GM23338 (cell line): Measurements from ENCODE around the gene ABCA7. TPM values are rescaled to one million over a fixed set of nuclear protein-coding genes. Genes with fewer than 3 reads are reported as not detected.

Experiments used
- ATAC-seq: fragments of 200-7000 bp; cut with Tn5 transposase; 3 replicates; pipeline ENCODE4 v1.9.1; 2020
- DNase-seq: peaks from one replicate; pipeline ENCODE4 v3.0.0-alpha.2; 2015; ENCODE audit warnings: low spot score
- H2AFZ ChIP-seq: fragments of 200-600 bp; sonication (generic); 2 replicates; pipeline ENCODE4 v1.8.0; 2016; ENCODE audit warnings: antibody characterized with exemption, mild to moderate bottlenecking, moderate library complexity
- H3F3A ChIP-seq: fragments of 200-600 bp; sonication (generic); replicated peaks from 2 replicates; pipeline ENCODE4 v1.8.0; 2017; ENCODE audit warnings: antibody characterized with exemption, mixed run types, low read depth
- H3K27ac ChIP-seq: fragments of 200-600 bp; sonication (generic); 2 replicates; pipeline ENCODE4 v1.6.1; 2016; ENCODE audit warnings: low read depth
- H3K27me3 ChIP-seq: fragments of 200-600 bp; sonication (generic); 2 replicates; pipeline ENCODE4 v1.8.0; 2016; ENCODE audit warnings: mild to moderate bottlenecking, mixed run types, moderate library complexity; ENCODE audit not compliant: insufficient read depth
- H3K36me3 ChIP-seq: fragments of 200-600 bp; sonication (generic); 2 replicates; pipeline ENCODE4 v1.8.0; 2016; ENCODE audit warnings: mild to moderate bottlenecking; ENCODE audit not compliant: insufficient read depth
- H3K4me1 ChIP-seq: fragments of 200-600 bp; sonication (generic); 2 replicates; pipeline ENCODE4 v1.8.0; 2016; ENCODE audit warnings: mild to moderate bottlenecking, moderate library complexity; ENCODE audit not compliant: insufficient read depth
- H3K4me2 ChIP-seq: fragments of 200-600 bp; sonication (generic); 2 replicates; pipeline ENCODE4 v1.7.1; 2017; ENCODE audit warnings: mixed run types
- H3K4me3 ChIP-seq: fragments of 200-600 bp; sonication (generic); 2 replicates; pipeline ENCODE4 v1.6.1; 2016; ENCODE audit warnings: mixed run types
- H3K79me2 ChIP-seq: fragments of 200-600 bp; sonication (generic); replicated peaks from 2 replicates; pipeline ENCODE4 v1.8.0; 2017; ENCODE audit warnings: mild to moderate bottlenecking; ENCODE audit not compliant: insufficient read depth
- H3K9me2 ChIP-seq: fragments of 200-600 bp; sonication (generic); 2 replicates; pipeline ENCODE4 v1.8.0; 2017; ENCODE audit not compliant: insufficient read depth
- H4K20me1 ChIP-seq: fragments of 200-600 bp; sonication (generic); replicated peaks from 2 replicates; pipeline ENCODE4 v1.8.0; 2017; ENCODE audit warnings: mild to moderate bottlenecking; ENCODE audit not compliant: insufficient read depth
- H3K27ac Mint-ChIP-seq: 2 replicates; pipeline ENCODE4 v1.8.0; 2020; ENCODE audit warnings: inconsistent platforms, mild to moderate bottlenecking, moderate library complexity, mixed read lengths
- H3K27me3 Mint-ChIP-seq: 3 replicates; pipeline ENCODE4 v1.8.0; 2022; ENCODE audit warnings: low read depth, mild to moderate bottlenecking, moderate library complexity, mixed read lengths, inconsistent platforms; ENCODE audit not compliant: insufficient read depth, poor library complexity
- H3K36me3 Mint-ChIP-seq: 3 replicates; pipeline ENCODE4 v1.8.0; 2021; ENCODE audit warnings: low read depth, mild to moderate bottlenecking, inconsistent platforms, moderate library complexity, mixed read lengths
- H3K4me1 Mint-ChIP-seq: 3 replicates; pipeline ENCODE4 v1.8.0; 2020; ENCODE audit warnings: mild to moderate bottlenecking, inconsistent platforms, mixed read lengths
- H3K4me3 Mint-ChIP-seq: 3 replicates; pipeline ENCODE4 v1.8.0; 2021; ENCODE audit warnings: moderate library complexity, mild to moderate bottlenecking, inconsistent platforms, mixed read lengths
- H3K9me3 Mint-ChIP-seq: 3 replicates; pipeline ENCODE4 v1.8.0; 2020; ENCODE audit warnings: moderate library complexity, mild to moderate bottlenecking, inconsistent platforms, mixed read lengths
- CREB1 ChIP-seq: fragments of 250-450 bp; sonication (Bioruptor Pico); IDR thresholded peaks from 2 replicates; pipeline ENCODE4 v1.5.0; 2020; ENCODE audit warnings: low read depth, mild to moderate bottlenecking, moderate library complexity
- CTCF ChIP-seq, 2 experiments: fragments of 200-600 bp in 1 of 2; sonication (generic) in 1 of 2; conservative IDR thresholded peaks; 2 replicates each; pipeline versions ENCODE4 v1.5.1 to v1.6.1; 2016 to 2017; ENCODE audit warnings: antibody characterized with exemption in 2 of 2, low read depth in 2 of 2, mild to moderate bottlenecking in 2 of 2, moderate library complexity in 1 of 2
- EZH2phosphoT487 ChIP-seq: fragments of 200-600 bp; sonication (generic); IDR thresholded peaks from one replicate; pipeline ENCODE4 v1.8.1; 2018; ENCODE audit warnings: antibody characterized with exemption; ENCODE audit not compliant: unreplicated experiment
- JUNB ChIP-seq: IDR thresholded peaks from one replicate; pipeline ENCODE4 v1.6.1; 2016; ENCODE audit warnings: antibody characterized with exemption; ENCODE audit not compliant: unreplicated experiment
- NANOG ChIP-seq: IDR thresholded peaks from 2 replicates; pipeline ENCODE4 v1.6.1; 2016; ENCODE audit warnings: antibody characterized with exemption, borderline replicate concordance
- POLR2AphosphoS5 ChIP-seq: IDR thresholded peaks from 2 replicates; pipeline ENCODE4 v1.6.1; 2016; ENCODE audit warnings: antibody characterized with exemption, low read depth
- STAT1 ChIP-seq: IDR thresholded peaks from one replicate; pipeline ENCODE4 v1.6.1; 2016; ENCODE audit warnings: antibody characterized with exemption; ENCODE audit not compliant: unreplicated experiment
- ZNF114 ChIP-seq: fragments of 250-450 bp; sonication (Bioruptor Pico); IDR thresholded peaks from 2 replicates; pipeline ENCODE4 v1.5.0; 2020; ENCODE audit warnings: mild to moderate bottlenecking, moderate library complexity
- ZNF331 ChIP-seq: fragments of 250-450 bp; sonication (Bioruptor Pico); IDR thresholded peaks from 2 replicates; pipeline ENCODE4 v1.5.0; 2020; ENCODE audit warnings: low read depth, mild to moderate bottlenecking, moderate library complexity
- polyA plus RNA-seq: library from polyadenylated mRNA; unstranded; fragments of >200 nt; fragmentation: Nextera tagmentation; extraction: Ambion mirVana; gene quantifications from 2 replicates; pipeline ENCODE4 v1.2.1, GENCODE V29; 2016
- total RNA-seq: library from RNA; depleted of rRNA; stranded (reverse); fragments of >200 nt; shearing (Covaris generic); gene quantifications from 2 replicates; pipeline ENCODE4 v1.2.3, GENCODE V29; 2014
- TF ChIP-seq, protein P1 (sequence below): IDR thresholded peaks from 2 replicates; pipeline ENCODE4 v1.6.1; 2016; ENCODE audit warnings: antibody characterized with exemption
- TF ChIP-seq, protein P2 (sequence below): IDR thresholded peaks from one replicate; pipeline ENCODE4 v1.6.1; 2018; ENCODE audit warnings: antibody characterized with exemption; ENCODE audit not compliant: unreplicated experiment

The ABCA7 gene
- total and polyA plus RNA-seq, 2 experiments from 2014 or later, result 22.2 to 27.4 TPM

- no peak for TF ChIP-seq JUNB
- no peak for TF ChIP-seq NANOG
- TF ChIP-seq, protein P1, sequence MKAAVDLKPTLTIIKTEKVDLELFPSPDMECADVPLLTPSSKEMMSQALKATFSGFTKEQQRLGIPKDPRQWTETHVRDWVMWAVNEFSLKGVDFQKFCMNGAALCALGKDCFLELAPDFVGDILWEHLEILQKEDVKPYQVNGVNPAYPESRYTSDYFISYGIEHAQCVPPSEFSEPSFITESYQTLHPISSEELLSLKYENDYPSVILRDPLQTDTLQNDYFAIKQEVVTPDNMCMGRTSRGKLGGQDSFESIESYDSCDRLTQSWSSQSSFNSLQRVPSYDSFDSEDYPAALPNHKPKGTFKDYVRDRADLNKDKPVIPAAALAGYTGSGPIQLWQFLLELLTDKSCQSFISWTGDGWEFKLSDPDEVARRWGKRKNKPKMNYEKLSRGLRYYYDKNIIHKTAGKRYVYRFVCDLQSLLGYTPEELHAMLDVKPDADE, result no peak
- TF ChIP-seq POLR2AphosphoS5, result no peak
Observed at GRCh38 chr19:1013218-1013617, 26.7 kb upstream of the ABCA7 start (continued).

DNA sequence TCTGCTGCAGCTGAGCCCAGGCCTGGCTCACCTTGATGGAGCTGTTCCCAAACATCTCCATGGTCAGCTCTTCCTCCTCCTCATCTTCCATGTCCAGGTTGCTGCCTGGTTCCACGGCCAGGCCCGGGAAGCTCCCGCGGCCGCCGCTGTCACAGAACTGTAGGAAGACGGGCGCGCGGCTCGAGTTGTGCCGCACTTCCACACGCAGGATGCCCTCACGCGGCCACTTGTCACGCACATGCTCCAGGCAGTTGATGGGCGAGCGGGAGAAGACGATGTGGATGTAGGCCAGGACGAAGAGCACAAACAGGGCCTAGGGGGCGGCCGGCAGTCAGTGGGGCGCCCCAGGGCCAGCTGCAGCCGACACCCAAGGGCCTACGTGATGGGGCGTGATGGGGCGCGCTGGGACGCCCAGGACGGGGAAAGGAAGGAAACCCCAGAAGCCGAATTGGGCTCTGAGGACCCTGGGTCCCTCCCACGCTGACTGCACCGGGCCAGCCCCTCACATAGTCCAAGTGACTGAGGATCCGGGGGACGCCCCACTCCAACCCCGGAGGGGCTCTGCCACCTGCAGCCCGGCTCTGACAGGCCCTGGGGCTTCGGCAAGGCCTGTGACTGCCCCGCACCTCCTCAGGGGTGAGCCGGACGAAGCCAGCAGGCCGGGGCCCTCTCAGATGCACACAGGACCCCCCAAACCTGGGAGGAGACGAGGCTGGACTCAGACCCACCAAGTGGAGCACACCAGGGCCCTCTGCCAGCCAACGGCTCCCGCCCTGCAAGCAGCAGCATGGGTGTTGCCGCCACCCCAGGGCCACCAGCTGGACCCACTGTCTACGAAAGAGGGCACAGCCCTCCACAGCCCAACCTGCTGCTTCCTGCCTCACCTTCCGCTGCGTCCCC, 25.5 kb upstream of the ABCA7 start:
- H3K4me1 Mint-ChIP-seq, result peaks cover 26% of the 10 kb centered on the region
- no peak overlapping the region for H3K27ac ChIP-seq
- no peaks in the 10 kb centered on the region for H3K27me3 ChIP-seq
- peaks cover 21% of the 10 kb centered on the region for H4K20me1 ChIP-seq
- peaks cover 8% of the 10 kb centered on the region; the same call in 1 of the 2 replicates for H3K4me1 ChIP-seq
- H3K4me2 ChIP-seq, result no peak overlapping the region
- no peak overlapping the region for H3K4me3 Mint-ChIP-seq
- H3K4me3 ChIP-seq, result no peak overlapping the region
- 0 out of 2 replicates have a peak overlapping the region, but pooled peaks have one; percentile 70 for H3K27ac Mint-ChIP-seq
- ATAC-seq (no peak), DNase-seq (no peak)
- no peak overlapping the region for H2AFZ ChIP-seq
- no peaks in the 10 kb centered on the region for H3K9me2 ChIP-seq
- H3K27me3 Mint-ChIP-seq, result peaks cover 7% of the 10 kb centered on the region
- H3K79me2 ChIP-seq, result peaks cover 58% of the 10 kb centered on the region
- H3K36me3 Mint-ChIP-seq, result peaks cover 3% of the 10 kb centered on the region; the same call in 2 of the 3 replicates
- no peaks in the 10 kb centered on the region for H3K36me3 ChIP-seq
- H3F3A ChIP-seq, result peaks cover 9% of the 10 kb centered on the region; the same call in 1 of the 2 replicates
- no peaks in the 10 kb centered on the region for H3K9me3 Mint-ChIP-seq
- TF ChIP-seq CREB1 (CRISPR knock-in tag), result no peak
- no peak for TF ChIP-seq POLR2AphosphoS5
- TF ChIP-seq JUNB, result no peak
- TF ChIP-seq ZNF114 (CRISPR knock-in tag), result no peak
- TF ChIP-seq, protein P2, sequence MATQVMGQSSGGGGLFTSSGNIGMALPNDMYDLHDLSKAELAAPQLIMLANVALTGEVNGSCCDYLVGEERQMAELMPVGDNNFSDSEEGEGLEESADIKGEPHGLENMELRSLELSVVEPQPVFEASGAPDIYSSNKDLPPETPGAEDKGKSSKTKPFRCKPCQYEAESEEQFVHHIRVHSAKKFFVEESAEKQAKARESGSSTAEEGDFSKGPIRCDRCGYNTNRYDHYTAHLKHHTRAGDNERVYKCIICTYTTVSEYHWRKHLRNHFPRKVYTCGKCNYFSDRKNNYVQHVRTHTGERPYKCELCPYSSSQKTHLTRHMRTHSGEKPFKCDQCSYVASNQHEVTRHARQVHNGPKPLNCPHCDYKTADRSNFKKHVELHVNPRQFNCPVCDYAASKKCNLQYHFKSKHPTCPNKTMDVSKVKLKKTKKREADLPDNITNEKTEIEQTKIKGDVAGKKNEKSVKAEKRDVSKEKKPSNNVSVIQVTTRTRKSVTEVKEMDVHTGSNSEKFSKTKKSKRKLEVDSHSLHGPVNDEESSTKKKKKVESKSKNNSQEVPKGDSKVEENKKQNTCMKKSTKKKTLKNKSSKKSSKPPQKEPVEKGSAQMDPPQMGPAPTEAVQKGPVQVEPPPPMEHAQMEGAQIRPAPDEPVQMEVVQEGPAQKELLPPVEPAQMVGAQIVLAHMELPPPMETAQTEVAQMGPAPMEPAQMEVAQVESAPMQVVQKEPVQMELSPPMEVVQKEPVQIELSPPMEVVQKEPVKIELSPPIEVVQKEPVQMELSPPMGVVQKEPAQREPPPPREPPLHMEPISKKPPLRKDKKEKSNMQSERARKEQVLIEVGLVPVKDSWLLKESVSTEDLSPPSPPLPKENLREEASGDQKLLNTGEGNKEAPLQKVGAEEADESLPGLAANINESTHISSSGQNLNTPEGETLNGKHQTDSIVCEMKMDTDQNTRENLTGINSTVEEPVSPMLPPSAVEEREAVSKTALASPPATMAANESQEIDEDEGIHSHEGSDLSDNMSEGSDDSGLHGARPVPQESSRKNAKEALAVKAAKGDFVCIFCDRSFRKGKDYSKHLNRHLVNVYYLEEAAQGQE, result no peak
- TF ChIP-seq STAT1, result no peak
- TF ChIP-seq ZNF331 (CRISPR knock-in tag), result no peak
- TF ChIP-seq, protein P1, result no peak
- no peak for TF ChIP-seq CTCF (conservative IDR thresholded peaks at IDR 0.05; ENCODE audit: low read depth in 2 of 2)
- TF ChIP-seq EZH2phosphoT487, result no peak
